H1 (cell line): Measurements from ENCODE around the gene INSIG1. TPM values are rescaled to one million over a fixed set of nuclear protein-coding genes. Genes with fewer than 3 reads are reported as not detected.

Experiments
- CBX5 ChIP-seq: fragments of 300-800, 300-1000 bp; sonication (generic); IDR thresholded peaks from 2 replicates; pipeline ENCODE4 v1.7.1; 2016; ENCODE audit warnings: antibody characterized with exemption, low read length, low read depth
- CBX8 ChIP-seq: fragments of 300-800, 300-1000 bp; sonication (generic); IDR thresholded peaks from 2 replicates; pipeline ENCODE4 v1.7.1; 2016; ENCODE audit warnings: low read depth, low read length, borderline replicate concordance
- CHD1 ChIP-seq: IDR thresholded peaks from 2 replicates; pipeline ENCODE4 v1.6.1; 2012; ENCODE audit warnings: low read depth, low read length, improper control_type of control experiment
- RAD21 ChIP-seq, 2 experiments: IDR thresholded peaks in 1 of 2; conservative IDR thresholded peaks in 1 of 2; 2 replicates each; pipeline ENCODE4 v1.6.1; 2011; ENCODE audit warnings: low read depth in 2 of 2, low read length in 2 of 2, improper control_type of control experiment in 1 of 2, inconsistent platforms in 1 of 2, mild to moderate bottlenecking in 1 of 2, moderate library complexity in 1 of 2
- RXRA ChIP-seq: IDR thresholded peaks from 2 replicates; pipeline ENCODE4 v1.6.1; 2011; ENCODE audit warnings: low read depth, mild to moderate bottlenecking, low read length, moderate library complexity; ENCODE audit not compliant: insufficient read depth
- SIRT6 ChIP-seq: IDR thresholded peaks from one replicate; pipeline ENCODE4 v1.7.1; 2012; ENCODE audit warnings: low read length, inconsistent platforms
- SP2 ChIP-seq: IDR thresholded peaks from 2 replicates; pipeline ENCODE4 v1.6.1; 2012; ENCODE audit warnings: mild to moderate bottlenecking, low read length, inconsistent platforms
- polyA plus RNA-seq, 7 experiments: library from polyadenylated mRNA; depleted of rRNA in 3 of 7; stranded (reverse) in 5 of 7; unstranded in 2 of 7; fragments of >200 nt in 5 of 7; fragments of 200-250 nt in 2 of 7; gene quantifications; 1 replicate in 5 of 7; 2 replicates in 1 of 7; 4 replicates in 1 of 7; pipeline versions ENCODE4 v1.2.1 to v1.2.3, GENCODE V29; 2011 to 2013; ENCODE audit warnings: missing spikeins in 2 of 7, mixed read lengths in 2 of 7
- total RNA-seq: library from RNA; stranded (reverse); fragmentation: NEBNext Ultra II Directional; extraction: Animal tissue kit (Norgen Biotek cat#: 25700); gene quantifications from 2 replicates; pipeline ENCODE4 v1.2.1, GENCODE V29; 2021
- TF ChIP-seq, protein P1 (sequence below): fragments of 300-600 bp; sonication (generic); IDR thresholded peaks from 2 replicates; pipeline ENCODE4 v1.7.1; 2012; ENCODE audit warnings: low read length, moderate library complexity, mild to moderate bottlenecking, inconsistent platforms; ENCODE audit not compliant: insufficient replicate concordance
- TF ChIP-seq, protein P2 (sequence below): IDR thresholded peaks from 2 replicates; pipeline ENCODE4 v1.6.1; 2011; ENCODE audit warnings: low read length, improper control_type of control experiment
- TF ChIP-seq, protein P3 (sequence below): IDR thresholded peaks from 2 replicates; pipeline ENCODE4 v1.6.1; 2011; ENCODE audit warnings: low read depth, mild to moderate bottlenecking, low read length; ENCODE audit not compliant: insufficient read depth

The INSIG1 gene
- total and polyA plus RNA-seq, 2 of the 8 experiments (the other 6 are each of a cell fraction or from before 2014, with no cell fraction given): 40.0 to 58.4 TPM

DNA sequence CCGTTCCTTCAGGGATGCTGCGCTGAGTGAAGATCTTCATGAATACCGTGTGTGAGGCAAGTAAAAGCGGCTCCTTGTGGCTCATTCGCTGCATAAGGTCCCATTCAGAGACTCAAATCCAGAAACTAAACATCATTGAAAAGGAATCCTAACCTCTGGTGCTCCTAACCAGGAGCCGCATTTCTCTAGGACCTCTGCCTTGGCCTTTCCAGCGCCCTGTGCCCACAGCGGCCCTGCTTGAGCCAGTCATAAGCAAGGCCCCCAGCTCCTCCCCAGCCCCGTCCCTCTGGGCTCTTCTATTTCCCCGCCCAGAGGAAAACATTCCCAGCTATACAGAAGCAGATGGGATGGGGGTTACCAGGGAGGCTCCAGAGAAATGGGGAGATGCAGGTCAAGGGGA is 42.6 kb upstream of the INSIG1 start (continued):
- TF ChIP-seq, protein P1, sequence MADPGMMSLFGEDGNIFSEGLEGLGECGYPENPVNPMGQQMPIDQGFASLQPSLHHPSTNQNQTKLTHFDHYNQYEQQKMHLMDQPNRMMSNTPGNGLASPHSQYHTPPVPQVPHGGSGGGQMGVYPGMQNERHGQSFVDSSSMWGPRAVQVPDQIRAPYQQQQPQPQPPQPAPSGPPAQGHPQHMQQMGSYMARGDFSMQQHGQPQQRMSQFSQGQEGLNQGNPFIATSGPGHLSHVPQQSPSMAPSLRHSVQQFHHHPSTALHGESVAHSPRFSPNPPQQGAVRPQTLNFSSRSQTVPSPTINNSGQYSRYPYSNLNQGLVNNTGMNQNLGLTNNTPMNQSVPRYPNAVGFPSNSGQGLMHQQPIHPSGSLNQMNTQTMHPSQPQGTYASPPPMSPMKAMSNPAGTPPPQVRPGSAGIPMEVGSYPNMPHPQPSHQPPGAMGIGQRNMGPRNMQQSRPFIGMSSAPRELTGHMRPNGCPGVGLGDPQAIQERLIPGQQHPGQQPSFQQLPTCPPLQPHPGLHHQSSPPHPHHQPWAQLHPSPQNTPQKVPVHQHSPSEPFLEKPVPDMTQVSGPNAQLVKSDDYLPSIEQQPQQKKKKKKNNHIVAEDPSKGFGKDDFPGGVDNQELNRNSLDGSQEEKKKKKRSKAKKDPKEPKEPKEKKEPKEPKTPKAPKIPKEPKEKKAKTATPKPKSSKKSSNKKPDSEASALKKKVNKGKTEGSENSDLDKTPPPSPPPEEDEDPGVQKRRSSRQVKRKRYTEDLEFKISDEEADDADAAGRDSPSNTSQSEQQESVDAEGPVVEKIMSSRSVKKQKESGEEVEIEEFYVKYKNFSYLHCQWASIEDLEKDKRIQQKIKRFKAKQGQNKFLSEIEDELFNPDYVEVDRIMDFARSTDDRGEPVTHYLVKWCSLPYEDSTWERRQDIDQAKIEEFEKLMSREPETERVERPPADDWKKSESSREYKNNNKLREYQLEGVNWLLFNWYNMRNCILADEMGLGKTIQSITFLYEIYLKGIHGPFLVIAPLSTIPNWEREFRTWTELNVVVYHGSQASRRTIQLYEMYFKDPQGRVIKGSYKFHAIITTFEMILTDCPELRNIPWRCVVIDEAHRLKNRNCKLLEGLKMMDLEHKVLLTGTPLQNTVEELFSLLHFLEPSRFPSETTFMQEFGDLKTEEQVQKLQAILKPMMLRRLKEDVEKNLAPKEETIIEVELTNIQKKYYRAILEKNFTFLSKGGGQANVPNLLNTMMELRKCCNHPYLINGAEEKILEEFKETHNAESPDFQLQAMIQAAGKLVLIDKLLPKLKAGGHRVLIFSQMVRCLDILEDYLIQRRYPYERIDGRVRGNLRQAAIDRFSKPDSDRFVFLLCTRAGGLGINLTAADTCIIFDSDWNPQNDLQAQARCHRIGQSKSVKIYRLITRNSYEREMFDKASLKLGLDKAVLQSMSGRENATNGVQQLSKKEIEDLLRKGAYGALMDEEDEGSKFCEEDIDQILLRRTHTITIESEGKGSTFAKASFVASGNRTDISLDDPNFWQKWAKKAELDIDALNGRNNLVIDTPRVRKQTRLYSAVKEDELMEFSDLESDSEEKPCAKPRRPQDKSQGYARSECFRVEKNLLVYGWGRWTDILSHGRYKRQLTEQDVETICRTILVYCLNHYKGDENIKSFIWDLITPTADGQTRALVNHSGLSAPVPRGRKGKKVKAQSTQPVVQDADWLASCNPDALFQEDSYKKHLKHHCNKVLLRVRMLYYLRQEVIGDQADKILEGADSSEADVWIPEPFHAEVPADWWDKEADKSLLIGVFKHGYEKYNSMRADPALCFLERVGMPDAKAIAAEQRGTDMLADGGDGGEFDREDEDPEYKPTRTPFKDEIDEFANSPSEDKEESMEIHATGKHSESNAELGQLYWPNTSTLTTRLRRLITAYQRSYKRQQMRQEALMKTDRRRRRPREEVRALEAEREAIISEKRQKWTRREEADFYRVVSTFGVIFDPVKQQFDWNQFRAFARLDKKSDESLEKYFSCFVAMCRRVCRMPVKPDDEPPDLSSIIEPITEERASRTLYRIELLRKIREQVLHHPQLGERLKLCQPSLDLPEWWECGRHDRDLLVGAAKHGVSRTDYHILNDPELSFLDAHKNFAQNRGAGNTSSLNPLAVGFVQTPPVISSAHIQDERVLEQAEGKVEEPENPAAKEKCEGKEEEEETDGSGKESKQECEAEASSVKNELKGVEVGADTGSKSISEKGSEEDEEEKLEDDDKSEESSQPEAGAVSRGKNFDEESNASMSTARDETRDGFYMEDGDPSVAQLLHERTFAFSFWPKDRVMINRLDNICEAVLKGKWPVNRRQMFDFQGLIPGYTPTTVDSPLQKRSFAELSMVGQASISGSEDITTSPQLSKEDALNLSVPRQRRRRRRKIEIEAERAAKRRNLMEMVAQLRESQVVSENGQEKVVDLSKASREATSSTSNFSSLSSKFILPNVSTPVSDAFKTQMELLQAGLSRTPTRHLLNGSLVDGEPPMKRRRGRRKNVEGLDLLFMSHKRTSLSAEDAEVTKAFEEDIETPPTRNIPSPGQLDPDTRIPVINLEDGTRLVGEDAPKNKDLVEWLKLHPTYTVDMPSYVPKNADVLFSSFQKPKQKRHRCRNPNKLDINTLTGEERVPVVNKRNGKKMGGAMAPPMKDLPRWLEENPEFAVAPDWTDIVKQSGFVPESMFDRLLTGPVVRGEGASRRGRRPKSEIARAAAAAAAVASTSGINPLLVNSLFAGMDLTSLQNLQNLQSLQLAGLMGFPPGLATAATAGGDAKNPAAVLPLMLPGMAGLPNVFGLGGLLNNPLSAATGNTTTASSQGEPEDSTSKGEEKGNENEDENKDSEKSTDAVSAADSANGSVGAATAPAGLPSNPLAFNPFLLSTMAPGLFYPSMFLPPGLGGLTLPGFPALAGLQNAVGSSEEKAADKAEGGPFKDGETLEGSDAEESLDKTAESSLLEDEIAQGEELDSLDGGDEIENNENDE: no peak
- TF ChIP-seq SIRT6: no peak
- TF ChIP-seq RAD21 (IDR thresholded peaks at IDR 0.05 in 1 of 2, conservative IDR thresholded peaks at IDR 0.05 in 1 of 2; ENCODE audit: low read depth in 2 of 2, low read length in 2 of 2): no peak
- no peak for TF ChIP-seq SP2
- TF ChIP-seq, protein P2, sequence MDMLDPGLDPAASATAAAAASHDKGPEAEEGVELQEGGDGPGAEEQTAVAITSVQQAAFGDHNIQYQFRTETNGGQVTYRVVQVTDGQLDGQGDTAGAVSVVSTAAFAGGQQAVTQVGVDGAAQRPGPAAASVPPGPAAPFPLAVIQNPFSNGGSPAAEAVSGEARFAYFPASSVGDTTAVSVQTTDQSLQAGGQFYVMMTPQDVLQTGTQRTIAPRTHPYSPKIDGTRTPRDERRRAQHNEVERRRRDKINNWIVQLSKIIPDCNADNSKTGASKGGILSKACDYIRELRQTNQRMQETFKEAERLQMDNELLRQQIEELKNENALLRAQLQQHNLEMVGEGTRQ: no peak
- TF ChIP-seq RXRA: no peak
- no peak for TF ChIP-seq CBX5
- TF ChIP-seq, protein P3, sequence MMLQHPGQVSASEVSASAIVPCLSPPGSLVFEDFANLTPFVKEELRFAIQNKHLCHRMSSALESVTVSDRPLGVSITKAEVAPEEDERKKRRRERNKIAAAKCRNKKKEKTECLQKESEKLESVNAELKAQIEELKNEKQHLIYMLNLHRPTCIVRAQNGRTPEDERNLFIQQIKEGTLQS: no peak
- TF ChIP-seq CBX8: no peak
- no peak for TF ChIP-seq CHD1
